Type B pancreatic cell (in vitro differentiated cells): ENCODE results near the gene DNMT1. TPM values are rescaled to one million over a fixed set of nuclear protein-coding genes. Genes with fewer than 3 reads are reported as not detected.

Experiments
- DNase-seq: peaks from one replicate; pipeline ENCODE4 v3.0.0; 2021; ENCODE audit warnings: mixed read lengths; ENCODE audit not compliant: unreplicated experiment; ENCODE audit errors: extremely low spot score
- H3K27ac Mint-ChIP-seq: 2 replicates; pipeline ENCODE4 v1.8.0; 2021; ENCODE audit warnings: mild to moderate bottlenecking, mixed read lengths
- H3K27me3 Mint-ChIP-seq: 2 replicates; pipeline ENCODE4 v1.8.0; 2021; ENCODE audit warnings: mixed read lengths
- H3K36me3 Mint-ChIP-seq: 2 replicates; pipeline ENCODE4 v1.8.0; 2021; ENCODE audit warnings: mixed read lengths
- H3K4me1 Mint-ChIP-seq: one replicate; pipeline ENCODE4 v1.8.0; 2021; ENCODE audit warnings: mixed read lengths; ENCODE audit not compliant: unreplicated experiment
- H3K4me3 Mint-ChIP-seq: 2 replicates; pipeline ENCODE4 v1.8.0; 2021; ENCODE audit warnings: mild to moderate bottlenecking, mixed read lengths
- H3K9me3 Mint-ChIP-seq: 2 replicates; pipeline ENCODE4 v1.8.0; 2021; ENCODE audit warnings: mixed read lengths
- CTCF ChIP-seq: fragments of 200-600 bp; sonication (generic); conservative IDR thresholded peaks from 2 replicates; pipeline ENCODE4 v1.5.0; 2021; ENCODE audit warnings: antibody characterized with exemption, mild to moderate bottlenecking
- total RNA-seq: library from RNA; stranded (reverse); gene quantifications from 2 replicates; pipeline ENCODE4 v1.2.1, GENCODE V29; 2021; ENCODE audit warnings: low replicate concordance

The DNMT1 gene
- total RNA-seq, 1 donor from 2014 or later = 167 TPM

DNA sequence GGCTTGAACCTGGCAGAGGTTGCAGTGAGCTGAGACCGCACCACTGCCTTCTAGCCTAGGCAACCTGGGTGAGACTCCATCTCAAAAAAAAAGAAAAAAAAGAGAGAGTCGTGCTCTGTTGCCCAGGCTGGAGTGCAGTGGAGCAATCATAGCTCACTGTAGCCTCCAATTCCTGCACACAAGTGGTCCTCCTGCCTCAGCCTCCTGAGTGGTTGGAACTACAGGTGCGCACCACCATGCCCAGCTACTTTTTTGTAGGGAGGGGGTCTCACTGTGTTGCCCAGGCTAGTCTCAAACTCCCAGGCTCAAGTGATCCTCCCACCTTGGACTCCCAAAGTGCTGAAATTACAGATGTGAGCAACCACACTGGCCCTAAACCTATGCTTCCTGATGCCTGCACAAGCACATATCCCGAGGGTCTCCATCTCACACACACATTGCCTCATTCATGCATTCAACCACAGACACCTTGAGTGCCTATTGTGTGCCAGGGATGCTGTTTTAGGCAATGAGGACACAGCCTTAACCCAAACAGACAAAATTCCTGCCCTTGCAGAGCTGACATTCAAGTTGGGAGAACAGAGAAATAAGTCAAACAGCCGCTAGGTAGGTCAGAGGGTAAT is 94.5 kb downstream of the DNMT1 start:
- H3K4me1 Mint-ChIP-seq = peaks cover 8% of the 10 kb centered on the region
- H3K9me3 Mint-ChIP-seq = no peaks in the 10 kb centered on the region
- no peak for TF ChIP-seq CTCF
- H3K4me3 Mint-ChIP-seq = no peak overlapping the region
- H3K36me3 Mint-ChIP-seq = no peaks in the 10 kb centered on the region
- DNase-seq = no peak
- no peak overlapping the region for H3K27ac Mint-ChIP-seq
- peaks cover 12% of the 10 kb centered on the region for H3K27me3 Mint-ChIP-seq

DNA sequence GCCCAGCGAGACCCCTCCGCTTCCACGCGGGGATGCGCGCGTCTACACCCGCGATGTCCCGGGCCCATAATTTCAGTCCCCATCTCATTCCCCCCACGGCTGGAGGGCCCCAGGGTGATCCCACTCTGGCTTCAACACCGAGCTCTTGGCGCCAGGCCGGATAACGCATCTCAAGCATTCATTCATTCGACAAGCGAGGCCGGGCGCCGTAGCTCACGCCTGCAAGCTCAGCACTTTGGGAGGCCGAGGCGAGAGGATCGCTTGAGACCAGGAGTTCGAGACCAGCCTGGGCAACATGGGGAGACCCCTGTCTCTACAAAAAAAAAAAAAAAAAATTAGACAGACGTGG is 98.2 kb downstream of the DNMT1 start:
- no peak for DNase-seq
- Mint-ChIP-seq H3K4me1 (peaks cover 4% of the 10 kb centered on the region), H3K36me3 (peaks cover 5% of the 10 kb centered on the region), H3K4me3 (no peak overlapping the region), H3K27me3 (peaks cover 19% of the 10 kb centered on the region), H3K27ac (no peak overlapping the region), H3K9me3 (no peaks in the 10 kb centered on the region)
- no peak for TF ChIP-seq CTCF

- peak; percentile 96 for DNase-seq
- H3K27me3 Mint-ChIP-seq = peaks cover 19% of the 10 kb centered on the region
- H3K36me3 Mint-ChIP-seq = peaks cover 5% of the 10 kb centered on the region
- H3K9me3 Mint-ChIP-seq = no peaks in the 10 kb centered on the region
- H3K4me3 Mint-ChIP-seq = no peak overlapping the region
- no peak for TF ChIP-seq CTCF
- no peak overlapping the region for H3K27ac Mint-ChIP-seq
- H3K4me1 Mint-ChIP-seq = peaks cover 4% of the 10 kb centered on the region
These were observed 98.7 kb downstream of the DNMT1 start for GRCh38 chr19:10095948-10096614.

GRCh38 chr19:10095622-10095947 is 99.2 kb downstream of the DNMT1 start:
- Mint-ChIP-seq H3K4me3 (peak overlapping the region; percentile 60), H3K27ac (no peak overlapping the region), H3K27me3 (peaks cover 19% of the 10 kb centered on the region), H3K36me3 (peaks cover 5% of the 10 kb centered on the region), H3K9me3 (no peaks in the 10 kb centered on the region), H3K4me1 (peaks cover 4% of the 10 kb centered on the region)
- no peak for TF ChIP-seq CTCF
- DNase-seq = no peak

GRCh38 chr19:10093295-10094186 is 101.2 kb downstream of the DNMT1 start:
- DNase-seq = no peak
- H3K27ac Mint-ChIP-seq = no peak overlapping the region
- H3K4me1 Mint-ChIP-seq = no peaks in the 10 kb centered on the region
- TF ChIP-seq CTCF = no peak
- H3K9me3 Mint-ChIP-seq = no peaks in the 10 kb centered on the region
- no peak overlapping the region for H3K4me3 Mint-ChIP-seq
- H3K27me3 Mint-ChIP-seq = peaks cover 11% of the 10 kb centered on the region
- peaks cover 5% of the 10 kb centered on the region for H3K36me3 Mint-ChIP-seq
